Vagina (tissue), 2 donors: ENCODE results near the gene PCBP3. TPM values are rescaled to one million over a fixed set of nuclear protein-coding genes. Genes with fewer than 3 reads are reported as not detected.

Source experiments
- DNase-seq, 2 donors: peaks; one replicate each; pipeline ENCODE4 v3.0.0-alpha.2; 2017; ENCODE audit errors: extremely low spot score in 2 of 2
- H3K27ac ChIP-seq: fragments of 200-600 bp; sonication (generic); one replicate; pipeline ENCODE4 v1.5.1; 2019
- H3K27me3 ChIP-seq: fragments of 200-600 bp; sonication (generic); one replicate; pipeline ENCODE4 v1.5.1; 2019
- H3K36me3 ChIP-seq, 2 donors: fragments of 200-600 bp; sonication (generic); one replicate each; pipeline ENCODE4 v1.5.1; 2017 to 2019
- H3K4me1 ChIP-seq: fragments of 200-600 bp; sonication (generic); one replicate; pipeline ENCODE4 v1.5.1; 2019
- H3K4me3 ChIP-seq, 2 donors: fragments of 200-600 bp; sonication (generic); 1 replicate in 1 of 2; 2 replicates in 1 of 2; pipeline ENCODE4 v1.5.1; 2016 to 2019
- H3K9me3 ChIP-seq: fragments of 200-600 bp; sonication (generic); one replicate; pipeline ENCODE4 v1.5.1; 2019
- CTCF ChIP-seq, 3 experiments: fragments of 450-650 bp in 2 of 3; fragments of 200-600 bp in 1 of 3; sonication (generic) in 1 of 3; IDR thresholded peaks; one replicate each; pipeline ENCODE4 v1.5.1; 2017 to 2019; ENCODE audit warnings: antibody characterized with exemption in 3 of 3, mild to moderate bottlenecking in 2 of 3, moderate library complexity in 2 of 3
- POLR2A ChIP-seq, 2 donors: fragments of 450-650 bp; IDR thresholded peaks; one replicate each; pipeline ENCODE4 v1.6.1; 2017; ENCODE audit warnings: antibody characterized with exemption in 2 of 2, mild to moderate bottlenecking in 2 of 2, moderate library complexity in 2 of 2
- POLR2AphosphoS5 ChIP-seq, 2 donors: sonication (generic); formaldehyde crosslinking; IDR thresholded peaks; one replicate each; pipeline ENCODE4 v1.9.0; 2017; ENCODE audit warnings: antibody characterized with exemption in 2 of 2, mild to moderate bottlenecking in 2 of 2, low read depth in 1 of 2; ENCODE audit not compliant: insufficient read depth in 1 of 2
- intact Hi-C: fragments of 100-400 bp; cut with DNase I; formaldehyde crosslinking; loops from one replicate; pipeline ENCODE4 v1.15.1; 2023
- total RNA-seq: library from RNA; depleted of rRNA; stranded (reverse); fragments of >200 nt; gene quantifications from one replicate; pipeline ENCODE4 v1.2.3, GENCODE V29; 2016

Gene PCBP3
- total RNA-seq, 1 donor from 2014 or later: 4.9 TPM

GRCh38 chr21:45769294-45769693, 125.8 kb downstream of the PCBP3 start:
- Histone ChIP-seq H3K4me3 (no peak overlapping the region), H3K9me3 (no peaks in the 10 kb centered on the region), H3K36me3 (no peaks in the 10 kb centered on the region), H3K27me3 (no peaks in the 10 kb centered on the region), H3K27ac (no peak overlapping the region), H3K4me1 (no peaks in the 10 kb centered on the region)
- no peak for TF ChIP-seq POLR2AphosphoS5 (IDR thresholded peaks at IDR 0.05; ENCODE audit: insufficient read depth in 1 of 2, low read depth in 1 of 2)
- no peak for TF ChIP-seq POLR2A (IDR thresholded peaks at IDR 0.05)
- TF ChIP-seq CTCF (IDR thresholded peaks at IDR 0.05): no peak
- DNase-seq: no peak
- intact Hi-C loops: no loop called here

- TF ChIP-seq CTCF (IDR thresholded peaks at IDR 0.05) (no peak), POLR2A (IDR thresholded peaks at IDR 0.05) (no peak), POLR2AphosphoS5 (IDR thresholded peaks at IDR 0.05; ENCODE audit: insufficient read depth in 1 of 2, low read depth in 1 of 2) (no peak)
- Histone ChIP-seq H3K27me3 (no peaks in the 10 kb centered on the region), H3K9me3 (no peaks in the 10 kb centered on the region), H3K4me1 (no peaks in the 10 kb centered on the region), H3K4me3 (no peak overlapping the region), H3K36me3 (no peaks in the 10 kb centered on the region), H3K27ac (no peak overlapping the region)
- no peak for DNase-seq
- intact Hi-C loops: no loop called here
Observed at GRCh38 chr21:45769896-45770295, 126.4 kb downstream of the PCBP3 start.

GRCh38 chr21:45772180-45772579, 128.7 kb downstream of the PCBP3 start:
- no peaks in the 10 kb centered on the region for H3K9me3 ChIP-seq
- H3K27me3 ChIP-seq: no peaks in the 10 kb centered on the region
- H3K36me3 ChIP-seq: no peaks in the 10 kb centered on the region
- TF ChIP-seq CTCF (IDR thresholded peaks at IDR 0.05) (no peak), POLR2AphosphoS5 (IDR thresholded peaks at IDR 0.05; ENCODE audit: insufficient read depth in 1 of 2, low read depth in 1 of 2) (no peak), POLR2A (IDR thresholded peaks at IDR 0.05) (no peak)
- DNase-seq: no peak
- H3K27ac ChIP-seq: no peak overlapping the region
- H3K4me1 ChIP-seq: no peaks in the 10 kb centered on the region
- no peak overlapping the region for H3K4me3 ChIP-seq
- intact Hi-C loops: no loop called here

GRCh38 chr21:45774291-45774690, 130.8 kb downstream of the PCBP3 start:
- no peaks in the 10 kb centered on the region for H3K4me1 ChIP-seq
- no peak for DNase-seq
- H3K27ac ChIP-seq: no peak overlapping the region
- H3K36me3 ChIP-seq: no peaks in the 10 kb centered on the region
- no peaks in the 10 kb centered on the region for H3K9me3 ChIP-seq
- H3K4me3 ChIP-seq: no peak overlapping the region
- TF ChIP-seq POLR2A (IDR thresholded peaks at IDR 0.05) (no peak), CTCF (IDR thresholded peaks at IDR 0.05) (no peak), POLR2AphosphoS5 (IDR thresholded peaks at IDR 0.05; ENCODE audit: insufficient read depth in 1 of 2, low read depth in 1 of 2) (no peak)
- no peaks in the 10 kb centered on the region for H3K27me3 ChIP-seq
- intact Hi-C loops: no loop called here

- Histone ChIP-seq H3K9me3 (no peaks in the 10 kb centered on the region), H3K27ac (no peak overlapping the region), H3K36me3 (no peaks in the 10 kb centered on the region), H3K4me1 (no peaks in the 10 kb centered on the region), H3K4me3 (no peak overlapping the region), H3K27me3 (no peaks in the 10 kb centered on the region)
- intact Hi-C loops: no loop called here
- DNase-seq: no peak
- TF ChIP-seq POLR2AphosphoS5 (IDR thresholded peaks at IDR 0.05; ENCODE audit: insufficient read depth in 1 of 2, low read depth in 1 of 2) (no peak), CTCF (IDR thresholded peaks at IDR 0.05) (no peak), POLR2A (IDR thresholded peaks at IDR 0.05) (no peak)
Observed at GRCh38 chr21:45776971-45777370, 133.4 kb downstream of the PCBP3 start.
